Calu3 (cell line): ENCODE results near the gene B9D1. TPM values are rescaled to one million over a fixed set of nuclear protein-coding genes. Genes with fewer than 3 reads are reported as not detected.

Experiments
- BruUV-seq: library from RNA; stranded (reverse); fragments of 400-500 nt; replicated peaks from 2 replicates; lab custom pipeline; 2021; lab: Mats Ljungman, UMichigan
- CTCF ChIA-PET: fragments of 300-600 bp; sonication (Branson Sonifier 250); formaldehyde crosslinking; loops from one replicate; lab custom pipeline; 2022; ENCODE audit warnings: antibody characterized with exemption; lab: Charles Lee
- DNase-seq: peaks from one replicate; pipeline ENCODE4 v3.0.0; 2022
- H3K27ac Mint-ChIP-seq: one replicate; pipeline ENCODE4 v1.8.0; 2022; ENCODE audit warnings: mixed read lengths; ENCODE audit not compliant: unreplicated experiment
- H3K27me3 Mint-ChIP-seq: one replicate; pipeline ENCODE4 v1.8.0; 2022; ENCODE audit warnings: mixed read lengths; ENCODE audit not compliant: unreplicated experiment
- H3K36me3 Mint-ChIP-seq: one replicate; pipeline ENCODE4 v1.8.0; 2022; ENCODE audit warnings: mild to moderate bottlenecking, moderate library complexity, mixed read lengths; ENCODE audit not compliant: insufficient read depth, unreplicated experiment
- H3K4me1 Mint-ChIP-seq: one replicate; pipeline ENCODE4 v1.8.0; 2022; ENCODE audit warnings: mild to moderate bottlenecking, low read depth, mixed read lengths; ENCODE audit not compliant: unreplicated experiment
- H3K4me3 Mint-ChIP-seq: one replicate; pipeline ENCODE4 v1.8.0; 2022; ENCODE audit warnings: mild to moderate bottlenecking, low read depth, moderate library complexity, mixed read lengths; ENCODE audit not compliant: unreplicated experiment
- H3K9me3 Mint-ChIP-seq: one replicate; pipeline ENCODE4 v1.8.0; 2022; ENCODE audit warnings: low read depth, mixed read lengths; ENCODE audit not compliant: unreplicated experiment
- intact Hi-C: fragments of 100-400 bp; cut with micrococcal nuclease; formaldehyde crosslinking; loops from one replicate; pipeline ENCODE4 v1.10.0; 2022; ENCODE audit not compliant: unreplicated experiment
- total RNA-seq: library from RNA; stranded (reverse); gene quantifications from 2 replicates; pipeline ENCODE4 v1.2.3, GENCODE V29; 2022
- TF ChIP-seq, protein P1 (sequence below): fragments of 200-600 bp; IDR thresholded peaks from one replicate; pipeline ENCODE4 v1.8.0; 2022; ENCODE audit warnings: antibody characterized with exemption; ENCODE audit not compliant: unreplicated experiment

The B9D1 gene
- total RNA-seq, 1 experiment from 2014 or later = 14.1 TPM

DNA sequence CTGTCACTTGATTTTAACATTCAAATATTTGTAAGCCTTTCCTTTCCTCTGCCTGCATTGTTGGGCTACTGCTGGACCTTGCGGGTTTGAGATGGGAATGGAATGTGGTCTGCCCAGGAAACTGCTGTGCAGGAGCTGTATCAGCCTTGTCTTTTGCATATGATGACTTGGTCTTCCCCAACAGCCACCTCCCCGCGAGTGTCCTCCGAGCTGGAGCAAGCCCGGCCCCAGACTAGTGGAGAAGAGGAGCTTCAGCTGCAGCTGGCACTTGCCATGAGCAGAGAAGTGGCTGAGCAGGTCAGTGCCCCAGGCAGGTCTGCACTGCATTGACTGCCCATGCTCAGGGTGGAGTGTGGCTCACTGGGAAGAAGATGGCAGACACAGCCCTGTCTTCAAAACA is 52.8 kb downstream of the B9D1 start:
- Mint-ChIP-seq H3K4me1 (no peaks in the 10 kb centered on the region), H3K9me3 (no peaks in the 10 kb centered on the region), H3K27ac (no peak overlapping the region), H3K4me3 (no peak overlapping the region), H3K27me3 (no peaks in the 10 kb centered on the region), H3K36me3 (peaks cover 11% of the 10 kb centered on the region)
- TF ChIP-seq, protein P1, sequence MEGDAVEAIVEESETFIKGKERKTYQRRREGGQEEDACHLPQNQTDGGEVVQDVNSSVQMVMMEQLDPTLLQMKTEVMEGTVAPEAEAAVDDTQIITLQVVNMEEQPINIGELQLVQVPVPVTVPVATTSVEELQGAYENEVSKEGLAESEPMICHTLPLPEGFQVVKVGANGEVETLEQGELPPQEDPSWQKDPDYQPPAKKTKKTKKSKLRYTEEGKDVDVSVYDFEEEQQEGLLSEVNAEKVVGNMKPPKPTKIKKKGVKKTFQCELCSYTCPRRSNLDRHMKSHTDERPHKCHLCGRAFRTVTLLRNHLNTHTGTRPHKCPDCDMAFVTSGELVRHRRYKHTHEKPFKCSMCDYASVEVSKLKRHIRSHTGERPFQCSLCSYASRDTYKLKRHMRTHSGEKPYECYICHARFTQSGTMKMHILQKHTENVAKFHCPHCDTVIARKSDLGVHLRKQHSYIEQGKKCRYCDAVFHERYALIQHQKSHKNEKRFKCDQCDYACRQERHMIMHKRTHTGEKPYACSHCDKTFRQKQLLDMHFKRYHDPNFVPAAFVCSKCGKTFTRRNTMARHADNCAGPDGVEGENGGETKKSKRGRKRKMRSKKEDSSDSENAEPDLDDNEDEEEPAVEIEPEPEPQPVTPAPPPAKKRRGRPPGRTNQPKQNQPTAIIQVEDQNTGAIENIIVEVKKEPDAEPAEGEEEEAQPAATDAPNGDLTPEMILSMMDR = no peak
- CTCF ChIA-PET = no interaction called here
- no TSS peak for BruUV-seq
- intact Hi-C loops = no loop called here
- no peak for DNase-seq

DNA sequence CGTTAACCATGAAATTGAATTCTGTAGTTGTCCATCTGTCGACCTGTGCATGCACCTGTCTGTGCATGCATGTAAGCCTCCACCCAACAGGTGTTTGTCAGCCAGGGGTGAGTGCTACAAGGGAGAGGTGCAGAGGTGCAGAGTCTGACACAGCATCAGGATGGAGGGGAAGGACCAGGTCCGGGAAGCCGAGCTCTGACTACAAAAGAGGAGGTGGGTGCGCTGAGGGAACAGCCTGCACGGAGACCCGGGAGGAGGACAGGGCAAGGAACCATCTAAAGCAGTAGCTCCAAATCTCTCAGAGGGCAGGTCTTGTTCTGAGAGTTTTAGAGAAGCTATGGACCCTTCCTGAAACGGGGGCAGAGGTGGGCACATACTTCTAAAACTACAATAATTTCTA is 54.1 kb downstream of the B9D1 start:
- no TSS peak for BruUV-seq
- H3K9me3 Mint-ChIP-seq = no peaks in the 10 kb centered on the region
- no peak overlapping the region for H3K4me3 Mint-ChIP-seq
- DNase-seq = no peak
- CTCF ChIA-PET = interaction anchor here (0.7 to 0.8 kb wide), 2 partner anchors 64 to 956 kb away, joined by 5 to 6 read pairs; no protein-coding TSS in a partner anchor
- intact Hi-C loops = no loop called here
- H3K4me1 Mint-ChIP-seq = no peaks in the 10 kb centered on the region
- peaks cover 5% of the 10 kb centered on the region for H3K36me3 Mint-ChIP-seq
- H3K27me3 Mint-ChIP-seq = no peaks in the 10 kb centered on the region
- TF ChIP-seq, protein P1 = no peak
- H3K27ac Mint-ChIP-seq = no peak overlapping the region

DNA sequence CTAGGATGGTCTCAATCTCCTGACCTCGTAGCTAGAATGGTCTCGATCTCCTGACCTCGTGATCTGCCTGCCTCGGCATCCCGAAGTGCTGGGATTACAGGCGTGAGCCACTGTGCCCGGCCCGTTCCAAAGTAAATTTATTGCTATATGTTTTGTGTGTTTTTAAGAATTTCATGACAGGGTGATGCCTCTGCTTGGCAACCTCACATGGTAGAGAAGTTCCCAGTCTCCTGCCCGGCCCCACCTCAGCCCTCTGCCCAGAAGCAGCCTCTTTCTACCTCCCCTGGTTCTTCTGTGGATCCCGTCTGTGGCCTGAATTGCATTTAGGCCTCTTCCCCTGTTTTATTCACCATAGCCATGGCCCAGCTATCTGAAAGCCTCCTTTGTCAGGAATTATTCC is 55.0 kb downstream of the B9D1 start:
- CTCF ChIA-PET = no interaction called here
- no peaks in the 10 kb centered on the region for H3K4me1 Mint-ChIP-seq
- no peak overlapping the region for H3K27ac Mint-ChIP-seq
- no peaks in the 10 kb centered on the region for H3K9me3 Mint-ChIP-seq
- no peaks in the 10 kb centered on the region for H3K27me3 Mint-ChIP-seq
- intact Hi-C loops = no loop called here
- TF ChIP-seq, protein P1 = no peak
- no peak overlapping the region for H3K4me3 Mint-ChIP-seq
- no TSS peak for BruUV-seq
- H3K36me3 Mint-ChIP-seq = peaks cover 5% of the 10 kb centered on the region
- DNase-seq = no peak

DNA sequence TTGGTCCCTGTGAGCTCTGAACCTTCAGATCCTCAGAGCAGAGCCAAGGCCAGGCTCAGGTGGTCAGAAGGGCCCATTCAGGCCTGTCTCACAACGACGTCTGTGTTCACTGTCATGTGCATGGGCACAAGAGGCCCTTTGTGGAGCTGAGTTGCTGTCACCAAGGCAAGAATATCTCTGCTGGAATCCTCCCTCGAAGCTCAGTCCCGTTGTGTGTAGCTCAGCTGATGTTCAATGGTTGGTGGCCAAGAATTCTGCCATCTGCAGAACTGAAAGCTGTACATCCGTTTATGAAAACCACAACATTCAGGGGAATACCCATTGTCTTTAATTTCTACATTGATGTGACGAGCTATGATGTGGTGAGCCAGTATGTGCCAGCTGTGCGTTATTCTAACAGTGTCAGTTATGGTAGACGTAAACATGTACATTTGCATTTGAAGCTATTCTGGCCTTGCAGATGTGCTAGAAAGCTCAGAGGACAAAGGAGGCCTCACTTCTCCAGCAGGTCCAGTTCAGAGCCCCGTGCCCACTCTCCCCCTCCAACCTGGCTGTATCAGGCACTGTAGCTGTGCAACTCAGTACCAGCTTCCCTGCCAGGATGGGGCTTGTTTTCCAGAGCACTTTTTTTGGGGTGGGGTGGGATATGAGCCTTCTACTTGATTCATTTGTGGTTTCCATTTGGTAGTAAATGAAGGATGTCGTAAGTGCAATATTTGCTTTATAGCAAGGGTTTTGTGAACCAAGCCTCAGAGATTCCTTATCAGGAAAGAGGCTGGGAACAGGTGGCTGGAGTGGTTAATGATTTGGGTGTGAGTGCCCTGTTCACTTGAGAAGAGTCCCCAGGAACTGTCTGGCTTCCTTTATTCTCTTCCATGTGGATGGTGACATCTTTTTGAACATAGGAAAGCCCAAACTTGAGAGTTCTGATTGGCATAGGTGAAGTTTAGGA is 56.1 kb downstream of the B9D1 start:
- CTCF ChIA-PET = no interaction called here
- Mint-ChIP-seq H3K27ac (no peak overlapping the region), H3K9me3 (no peaks in the 10 kb centered on the region)

More for the DNA sequence above, 56.1 kb downstream of the B9D1 start:
- no TSS peak for BruUV-seq
- H3K4me3 Mint-ChIP-seq = no peak overlapping the region
- H3K27me3 Mint-ChIP-seq = no peaks in the 10 kb centered on the region
- intact Hi-C loops = no loop called here
- H3K4me1 Mint-ChIP-seq = no peaks in the 10 kb centered on the region
- peaks cover 5% of the 10 kb centered on the region for H3K36me3 Mint-ChIP-seq
- TF ChIP-seq, protein P1 = no peak
- DNase-seq = no peak
